22Rv1 (cell line): Measurements from ENCODE around the gene ABCA4.

Source experiments
- ZFX ChIP-seq: fragments of 450-650 bp; IDR thresholded peaks from 2 replicates; pipeline ENCODE4 v1.6.1; 2017; ENCODE audit warnings: antibody characterized with exemption, borderline replicate concordance
- TF ChIP-seq, protein P1 (sequence below): fragments of 450-650 bp; IDR thresholded peaks from 2 replicates; pipeline ENCODE4 v1.5.1; 2017; ENCODE audit warnings: mild to moderate bottlenecking

DNA sequence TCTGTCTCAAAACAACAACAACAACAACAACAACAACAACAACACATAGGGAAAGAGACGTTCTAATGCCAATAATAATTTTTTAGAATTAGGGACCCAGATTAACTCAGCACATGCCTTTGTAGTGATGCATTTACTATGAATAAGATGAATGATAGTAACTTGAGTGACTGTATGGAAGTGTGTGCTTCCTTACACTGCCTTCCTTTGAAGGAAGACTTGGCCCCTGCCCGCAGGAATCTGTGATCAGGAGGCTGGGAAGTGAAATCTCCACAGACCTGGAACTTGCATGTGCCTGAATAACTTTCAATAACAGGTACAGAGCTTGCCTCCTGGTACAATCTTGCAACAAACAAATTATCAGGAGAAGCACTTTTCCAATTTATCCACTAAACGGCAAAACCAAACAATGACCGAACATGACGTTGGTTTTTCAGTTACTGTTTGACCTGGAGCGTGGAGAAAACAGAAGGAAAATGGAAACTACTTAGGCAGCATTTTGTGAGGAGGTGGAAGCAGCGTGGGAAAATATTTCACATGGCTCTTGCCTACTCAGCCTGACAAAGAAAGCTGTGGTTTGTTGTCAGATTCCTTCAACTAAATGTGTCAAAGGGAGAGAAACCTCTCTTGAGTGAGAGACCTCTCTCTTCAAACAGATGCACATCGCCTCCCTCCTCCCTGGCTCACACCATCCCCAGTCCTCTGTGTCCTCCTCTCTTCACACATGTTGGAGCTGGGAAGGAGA lies 10.1 kb upstream of the ABCA4 start:
- TF ChIP-seq, protein P1, sequence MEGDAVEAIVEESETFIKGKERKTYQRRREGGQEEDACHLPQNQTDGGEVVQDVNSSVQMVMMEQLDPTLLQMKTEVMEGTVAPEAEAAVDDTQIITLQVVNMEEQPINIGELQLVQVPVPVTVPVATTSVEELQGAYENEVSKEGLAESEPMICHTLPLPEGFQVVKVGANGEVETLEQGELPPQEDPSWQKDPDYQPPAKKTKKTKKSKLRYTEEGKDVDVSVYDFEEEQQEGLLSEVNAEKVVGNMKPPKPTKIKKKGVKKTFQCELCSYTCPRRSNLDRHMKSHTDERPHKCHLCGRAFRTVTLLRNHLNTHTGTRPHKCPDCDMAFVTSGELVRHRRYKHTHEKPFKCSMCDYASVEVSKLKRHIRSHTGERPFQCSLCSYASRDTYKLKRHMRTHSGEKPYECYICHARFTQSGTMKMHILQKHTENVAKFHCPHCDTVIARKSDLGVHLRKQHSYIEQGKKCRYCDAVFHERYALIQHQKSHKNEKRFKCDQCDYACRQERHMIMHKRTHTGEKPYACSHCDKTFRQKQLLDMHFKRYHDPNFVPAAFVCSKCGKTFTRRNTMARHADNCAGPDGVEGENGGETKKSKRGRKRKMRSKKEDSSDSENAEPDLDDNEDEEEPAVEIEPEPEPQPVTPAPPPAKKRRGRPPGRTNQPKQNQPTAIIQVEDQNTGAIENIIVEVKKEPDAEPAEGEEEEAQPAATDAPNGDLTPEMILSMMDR: no peak
- no peak for TF ChIP-seq ZFX
